HEK293 (cell line): ENCODE results near the gene PCDHGA5.
"Not testable (repeated sequence)": the region's sequence is repeated elsewhere in the genome, so short reads cannot be mapped to it uniquely, and the experiment has no call there.

Source experiments
- CTCF ChIA-PET: fragments of 350-600 bp; formaldehyde crosslinking; extraction: SDS; loops from one replicate; lab custom pipeline; 2021; ENCODE audit warnings: antibody characterized with exemption; lab: Yijun Ruan, JAX
- POLR2A ChIA-PET: fragments of 300-600 bp; formaldehyde crosslinking; extraction: SDS; loops from one replicate; lab custom pipeline; 2020; ENCODE audit warnings: antibody characterized with exemption, inconsistent platforms; lab: Yijun Ruan, JAX
- H3K27ac ChIP-seq: fragments of 200-500 bp; sonication (Bioruptor generic); 2 replicates; pipeline ENCODE4 v1.5.1; 2014; ENCODE audit warnings: low read depth, low read length, control low read depth, inconsistent platforms; ENCODE audit errors: extremely low read depth
- H3K36me3 ChIP-seq, 2 experiments: fragments of 200-500 bp in 1 of 2; sonication (Bioruptor generic) in 1 of 2; 1 replicate in 1 of 2; 2 replicates in 1 of 2; pipeline ENCODE4 v1.5.1; 2014 to 2017; ENCODE audit warnings: inconsistent platforms in 2 of 2, low read length in 2 of 2; ENCODE audit not compliant: control insufficient read depth in 2 of 2, insufficient read depth in 1 of 2
- H3K4me1 ChIP-seq: fragments of 200-500 bp; sonication (Bioruptor generic); 2 replicates; pipeline ENCODE4 v1.5.1; 2014; ENCODE audit warnings: mild to moderate bottlenecking, low read length, inconsistent platforms; ENCODE audit not compliant: control insufficient read depth, insufficient read depth
- H3K4me3 ChIP-seq: 2 replicates; pipeline ENCODE4 v1.5.1; 2011; ENCODE audit warnings: low read depth, mild to moderate bottlenecking, control low read depth, low read length, moderate library complexity
- H3K9me3 ChIP-seq: fragments of 200-500 bp; sonication (Bioruptor generic); 2 replicates; pipeline ENCODE4 v1.5.1; 2014; ENCODE audit warnings: low read depth, low read length, inconsistent platforms; ENCODE audit not compliant: control insufficient read depth, insufficient read depth
- KLF7 ChIP-seq: fragments of 450-650 bp; formaldehyde crosslinking; IDR thresholded peaks from 2 replicates; pipeline ENCODE4 v1.5.1; 2016; ENCODE audit warnings: missing biosample characterization, missing genetic modification characterization, borderline replicate concordance
- MEIS1 ChIP-seq: sonication (generic); formaldehyde crosslinking; IDR thresholded peaks from 2 replicates; pipeline ENCODE4 v1.8.1; 2022; ENCODE audit warnings: missing genetic modification reagents, mild to moderate bottlenecking, borderline replicate concordance
- ZNF157 ChIP-seq: fragments of 450-650 bp; formaldehyde crosslinking; IDR thresholded peaks from 2 replicates; pipeline ENCODE4 v1.5.1; 2016; ENCODE audit warnings: missing biosample characterization, missing genetic modification characterization
- ZNF350 ChIP-seq: fragments of 450-650 bp; formaldehyde crosslinking; IDR thresholded peaks from 2 replicates; pipeline ENCODE4 v1.5.0; 2017; ENCODE audit warnings: missing biosample characterization, mild to moderate bottlenecking, missing genetic modification characterization
- ZNF426 ChIP-seq: fragments of 450-650 bp; formaldehyde crosslinking; IDR thresholded peaks from 2 replicates; pipeline ENCODE4 v1.5.1; 2017; ENCODE audit warnings: missing biosample characterization, missing genetic modification characterization, mild to moderate bottlenecking, inconsistent platforms, moderate library complexity
- ZNF623 ChIP-seq: fragments of 450-650 bp; formaldehyde crosslinking; IDR thresholded peaks from 2 replicates; pipeline ENCODE4 v1.5.1; 2016; ENCODE audit warnings: missing biosample characterization, missing genetic modification characterization
- TF ChIP-seq, protein P1 (sequence below): fragments of 450-650 bp; formaldehyde crosslinking; IDR thresholded peaks from 2 replicates; pipeline ENCODE4 v1.5.1; 2016; ENCODE audit warnings: missing biosample characterization, missing genetic modification characterization
- TF ChIP-seq, protein P2 (sequence below): fragments of 450-650 bp; formaldehyde crosslinking; IDR thresholded peaks from 2 replicates; pipeline ENCODE4 v1.5.1; 2016; ENCODE audit warnings: missing biosample characterization, missing genetic modification characterization, low read depth
- TF ChIP-seq, protein P3 (sequence below): fragments of 450-650 bp; formaldehyde crosslinking; IDR thresholded peaks from 2 replicates; pipeline ENCODE4 v1.5.1; 2016; ENCODE audit warnings: missing biosample characterization, missing genetic modification characterization, borderline replicate concordance
- TF ChIP-seq, protein P4 (sequence below): fragments of 450-650 bp; formaldehyde crosslinking; IDR thresholded peaks from 2 replicates; pipeline ENCODE4 v1.5.1; 2016; ENCODE audit warnings: missing biosample characterization, missing genetic modification characterization
- TF ChIP-seq, protein P5 (sequence below): fragments of 450-650 bp; formaldehyde crosslinking; IDR thresholded peaks from 2 replicates; pipeline ENCODE4 v1.5.1; 2016; ENCODE audit warnings: missing biosample characterization, missing genetic modification characterization
- TF ChIP-seq, protein P6 (sequence below): fragments of 450-650 bp; formaldehyde crosslinking; IDR thresholded peaks from 2 replicates; pipeline ENCODE4 v1.5.1; 2016; ENCODE audit warnings: missing biosample characterization, missing genetic modification characterization

Gene PCDHGA5

DNA sequence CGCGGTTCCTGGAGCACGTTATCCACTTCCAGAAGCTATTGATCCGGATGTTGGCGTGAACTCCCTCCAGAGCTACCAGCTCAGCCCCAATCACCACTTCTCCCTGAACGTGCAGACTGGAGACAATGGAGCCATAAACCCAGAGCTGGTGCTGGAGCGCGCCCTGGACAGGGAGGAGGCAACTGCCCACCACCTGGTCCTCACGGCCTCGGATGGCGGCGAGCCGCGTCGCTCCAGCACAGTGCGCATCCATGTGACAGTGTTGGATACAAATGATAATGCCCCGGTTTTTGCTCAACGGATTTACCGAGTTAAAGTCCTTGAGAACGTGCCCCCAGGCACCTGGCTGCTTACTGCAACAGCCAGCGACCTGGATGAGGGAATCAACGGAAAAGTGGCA, 39.4 kb downstream of the PCDHGA5 start (continued):
- TF ChIP-seq, protein P1, sequence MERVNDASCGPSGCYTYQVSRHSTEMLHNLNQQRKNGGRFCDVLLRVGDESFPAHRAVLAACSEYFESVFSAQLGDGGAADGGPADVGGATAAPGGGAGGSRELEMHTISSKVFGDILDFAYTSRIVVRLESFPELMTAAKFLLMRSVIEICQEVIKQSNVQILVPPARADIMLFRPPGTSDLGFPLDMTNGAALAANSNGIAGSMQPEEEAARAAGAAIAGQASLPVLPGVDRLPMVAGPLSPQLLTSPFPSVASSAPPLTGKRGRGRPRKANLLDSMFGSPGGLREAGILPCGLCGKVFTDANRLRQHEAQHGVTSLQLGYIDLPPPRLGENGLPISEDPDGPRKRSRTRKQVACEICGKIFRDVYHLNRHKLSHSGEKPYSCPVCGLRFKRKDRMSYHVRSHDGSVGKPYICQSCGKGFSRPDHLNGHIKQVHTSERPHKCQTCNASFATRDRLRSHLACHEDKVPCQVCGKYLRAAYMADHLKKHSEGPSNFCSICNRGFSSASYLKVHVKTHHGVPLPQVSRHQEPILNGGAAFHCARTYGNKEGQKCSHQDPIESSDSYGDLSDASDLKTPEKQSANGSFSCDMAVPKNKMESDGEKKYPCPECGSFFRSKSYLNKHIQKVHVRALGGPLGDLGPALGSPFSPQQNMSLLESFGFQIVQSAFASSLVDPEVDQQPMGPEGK = no peak
- TF ChIP-seq ZNF623 (tag by site-specific recombination) = no peak
- TF ChIP-seq, protein P2, sequence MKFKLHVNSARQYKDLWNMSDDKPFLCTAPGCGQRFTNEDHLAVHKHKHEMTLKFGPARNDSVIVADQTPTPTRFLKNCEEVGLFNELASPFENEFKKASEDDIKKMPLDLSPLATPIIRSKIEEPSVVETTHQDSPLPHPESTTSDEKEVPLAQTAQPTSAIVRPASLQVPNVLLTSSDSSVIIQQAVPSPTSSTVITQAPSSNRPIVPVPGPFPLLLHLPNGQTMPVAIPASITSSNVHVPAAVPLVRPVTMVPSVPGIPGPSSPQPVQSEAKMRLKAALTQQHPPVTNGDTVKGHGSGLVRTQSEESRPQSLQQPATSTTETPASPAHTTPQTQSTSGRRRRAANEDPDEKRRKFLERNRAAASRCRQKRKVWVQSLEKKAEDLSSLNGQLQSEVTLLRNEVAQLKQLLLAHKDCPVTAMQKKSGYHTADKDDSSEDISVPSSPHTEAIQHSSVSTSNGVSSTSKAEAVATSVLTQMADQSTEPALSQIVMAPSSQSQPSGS = no peak
- TF ChIP-seq, protein P3, sequence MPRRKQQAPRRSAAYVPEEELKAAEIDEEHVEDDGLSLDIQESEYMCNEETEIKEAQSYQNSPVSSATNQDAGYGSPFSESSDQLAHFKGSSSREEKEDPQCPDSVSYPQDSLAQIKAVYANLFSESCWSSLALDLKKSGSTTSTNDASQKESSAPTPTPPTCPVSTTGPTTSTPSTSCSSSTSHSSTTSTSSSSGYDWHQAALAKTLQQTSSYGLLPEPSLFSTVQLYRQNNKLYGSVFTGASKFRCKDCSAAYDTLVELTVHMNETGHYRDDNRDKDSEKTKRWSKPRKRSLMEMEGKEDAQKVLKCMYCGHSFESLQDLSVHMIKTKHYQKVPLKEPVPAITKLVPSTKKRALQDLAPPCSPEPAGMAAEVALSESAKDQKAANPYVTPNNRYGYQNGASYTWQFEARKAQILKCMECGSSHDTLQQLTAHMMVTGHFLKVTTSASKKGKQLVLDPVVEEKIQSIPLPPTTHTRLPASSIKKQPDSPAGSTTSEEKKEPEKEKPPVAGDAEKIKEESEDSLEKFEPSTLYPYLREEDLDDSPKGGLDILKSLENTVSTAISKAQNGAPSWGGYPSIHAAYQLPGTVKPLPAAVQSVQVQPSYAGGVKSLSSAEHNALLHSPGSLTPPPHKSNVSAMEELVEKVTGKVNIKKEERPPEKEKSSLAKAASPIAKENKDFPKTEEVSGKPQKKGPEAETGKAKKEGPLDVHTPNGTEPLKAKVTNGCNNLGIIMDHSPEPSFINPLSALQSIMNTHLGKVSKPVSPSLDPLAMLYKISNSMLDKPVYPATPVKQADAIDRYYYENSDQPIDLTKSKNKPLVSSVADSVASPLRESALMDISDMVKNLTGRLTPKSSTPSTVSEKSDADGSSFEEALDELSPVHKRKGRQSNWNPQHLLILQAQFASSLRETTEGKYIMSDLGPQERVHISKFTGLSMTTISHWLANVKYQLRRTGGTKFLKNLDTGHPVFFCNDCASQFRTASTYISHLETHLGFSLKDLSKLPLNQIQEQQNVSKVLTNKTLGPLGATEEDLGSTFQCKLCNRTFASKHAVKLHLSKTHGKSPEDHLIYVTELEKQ = no peak
- TF ChIP-seq, protein P4, sequence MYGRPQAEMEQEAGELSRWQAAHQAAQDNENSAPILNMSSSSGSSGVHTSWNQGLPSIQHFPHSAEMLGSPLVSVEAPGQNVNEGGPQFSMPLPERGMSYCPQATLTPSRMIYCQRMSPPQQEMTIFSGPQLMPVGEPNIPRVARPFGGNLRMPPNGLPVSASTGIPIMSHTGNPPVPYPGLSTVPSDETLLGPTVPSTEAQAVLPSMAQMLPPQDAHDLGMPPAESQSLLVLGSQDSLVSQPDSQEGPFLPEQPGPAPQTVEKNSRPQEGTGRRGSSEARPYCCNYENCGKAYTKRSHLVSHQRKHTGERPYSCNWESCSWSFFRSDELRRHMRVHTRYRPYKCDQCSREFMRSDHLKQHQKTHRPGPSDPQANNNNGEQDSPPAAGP (tag by site-specific recombination) = no peak
- TF ChIP-seq, protein P5, sequence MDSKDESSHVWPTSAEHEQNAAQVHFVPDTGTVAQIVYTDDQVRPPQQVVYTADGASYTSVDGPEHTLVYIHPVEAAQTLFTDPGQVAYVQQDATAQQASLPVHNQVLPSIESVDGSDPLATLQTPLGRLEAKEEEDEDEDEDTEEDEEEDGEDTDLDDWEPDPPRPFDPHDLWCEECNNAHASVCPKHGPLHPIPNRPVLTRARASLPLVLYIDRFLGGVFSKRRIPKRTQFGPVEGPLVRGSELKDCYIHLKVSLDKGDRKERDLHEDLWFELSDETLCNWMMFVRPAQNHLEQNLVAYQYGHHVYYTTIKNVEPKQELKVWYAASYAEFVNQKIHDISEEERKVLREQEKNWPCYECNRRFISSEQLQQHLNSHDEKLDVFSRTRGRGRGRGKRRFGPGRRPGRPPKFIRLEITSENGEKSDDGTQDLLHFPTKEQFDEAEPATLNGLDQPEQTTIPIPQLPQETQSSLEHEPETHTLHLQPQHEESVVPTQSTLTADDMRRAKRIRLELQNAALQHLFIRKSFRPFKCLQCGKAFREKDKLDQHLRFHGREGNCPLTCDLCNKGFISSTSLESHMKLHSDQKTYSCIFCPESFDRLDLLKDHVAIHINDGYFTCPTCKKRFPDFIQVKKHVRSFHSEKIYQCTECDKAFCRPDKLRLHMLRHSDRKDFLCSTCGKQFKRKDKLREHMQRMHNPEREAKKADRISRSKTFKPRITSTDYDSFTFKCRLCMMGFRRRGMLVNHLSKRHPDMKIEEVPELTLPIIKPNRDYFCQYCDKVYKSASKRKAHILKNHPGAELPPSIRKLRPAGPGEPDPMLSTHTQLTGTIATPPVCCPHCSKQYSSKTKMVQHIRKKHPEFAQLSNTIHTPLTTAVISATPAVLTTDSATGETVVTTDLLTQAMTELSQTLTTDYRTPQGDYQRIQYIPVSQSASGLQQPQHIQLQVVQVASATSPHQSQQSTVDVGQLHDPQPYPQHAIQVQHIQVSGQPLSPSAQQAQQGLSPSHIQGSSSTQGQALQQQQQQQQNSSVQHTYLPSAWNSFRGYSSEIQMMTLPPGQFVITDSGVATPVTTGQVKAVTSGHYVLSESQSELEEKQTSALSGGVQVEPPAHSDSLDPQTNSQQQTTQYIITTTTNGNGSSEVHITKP = no peak
- no peak for TF ChIP-seq ZNF350 (tag by site-specific recombination)
- TF ChIP-seq, protein P6, sequence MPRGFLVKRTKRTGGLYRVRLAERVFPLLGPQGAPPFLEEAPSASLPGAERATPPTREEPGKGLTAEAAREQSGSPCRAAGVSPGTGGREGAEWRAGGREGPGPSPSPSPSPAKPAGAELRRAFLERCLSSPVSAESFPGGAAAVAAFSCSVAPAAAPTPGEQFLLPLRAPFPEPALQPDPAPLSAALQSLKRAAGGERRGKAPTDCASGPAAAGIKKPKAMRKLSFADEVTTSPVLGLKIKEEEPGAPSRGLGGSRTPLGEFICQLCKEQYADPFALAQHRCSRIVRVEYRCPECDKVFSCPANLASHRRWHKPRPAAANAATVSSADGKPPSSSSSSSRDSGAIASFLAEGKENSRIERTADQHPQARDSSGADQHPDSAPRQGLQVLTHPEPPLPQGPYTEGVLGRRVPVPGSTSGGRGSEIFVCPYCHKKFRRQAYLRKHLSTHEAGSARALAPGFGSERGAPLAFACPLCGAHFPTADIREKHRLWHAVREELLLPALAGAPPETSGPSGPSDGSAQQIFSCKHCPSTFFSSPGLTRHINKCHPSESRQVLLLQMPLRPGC (tag by site-specific recombination) = no peak
- TF ChIP-seq MEIS1 (CRISPR knock-in tag) = no peak
- no peak for TF ChIP-seq ZNF157 (tag by site-specific recombination)
- no peak for TF ChIP-seq ZNF426 (tag by site-specific recombination)
- TF ChIP-seq KLF7 (tag by site-specific recombination) = no peak

DNA sequence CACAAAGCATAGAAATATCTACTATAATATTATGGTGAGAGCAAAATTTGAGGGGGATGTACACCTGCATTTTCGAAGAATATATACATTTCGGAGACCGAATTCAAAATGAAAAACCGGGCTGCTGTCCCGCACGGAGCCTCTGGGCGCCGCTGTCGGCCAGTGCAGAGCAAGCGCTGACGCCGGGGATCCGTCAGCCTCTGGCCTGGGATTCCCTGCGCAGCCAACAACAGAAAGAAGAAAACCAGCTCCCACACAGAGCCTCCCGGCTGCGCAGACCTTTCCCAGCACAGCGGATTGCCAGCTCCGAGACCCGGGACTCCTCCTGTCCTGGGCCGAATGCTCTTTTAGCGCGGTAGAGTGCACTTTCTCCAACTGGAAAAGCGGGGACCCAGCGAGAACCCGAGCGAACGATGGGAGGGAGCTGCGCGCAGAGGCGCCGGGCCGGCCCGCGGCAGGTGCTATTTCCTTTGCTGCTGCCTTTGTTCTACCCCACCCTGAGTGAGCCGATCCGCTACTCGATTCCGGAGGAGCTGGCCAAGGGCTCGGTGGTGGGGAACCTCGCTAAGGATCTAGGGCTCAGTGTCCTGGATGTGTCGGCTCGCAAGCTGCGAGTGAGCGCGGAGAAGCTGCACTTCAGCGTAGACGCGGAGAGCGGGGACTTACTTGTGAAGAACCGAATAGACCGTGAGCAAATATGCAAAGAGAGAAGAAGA, 44.0 kb downstream of the PCDHGA5 start, which contains the start of gene PCDHGB6:
PCDHGB6 (plus strand) TSS at position 232 of the 716 bp plus-strand sequence; CDS start at position 414, 182 bp downstream.
- H3K36me3 ChIP-seq, H3K9me3 ChIP-seq, H3K4me1 ChIP-seq, POLR2A ChIA-PET, H3K27ac ChIP-seq, H3K4me3 ChIP-seq: not testable (repeated sequence)
- CTCF ChIA-PET = interaction anchor here (0.8 to 2.9 kb wide), 4 partner anchors 9 to 158 kb away, joined by 3 to 14 read pairs (median 6); partner anchors contain the start of genes PCDHGA8 and PCDHGB7
